K562 (cell line): ENCODE measurements around the gene CNTROB. TPM values are rescaled to one million over a fixed set of nuclear protein-coding genes. Genes with fewer than 3 reads are reported as not detected.

Experiments used
- ATAC-seq: fragments of 200-7000 bp; cut with Tn5 transposase; 3 replicates; pipeline ENCODE4 v1.9.1; 2020; ENCODE audit warnings: moderate library complexity
- BruUV-seq: library from RNA; stranded (reverse); fragments of 400-500 nt; replicated peaks from 2 replicates; lab custom pipeline; 2021; lab: Mats Ljungman, UMichigan
- CTCF ChIA-PET: fragments of 300-600 bp; formaldehyde crosslinking; extraction: SDS; loops from one replicate; lab custom pipeline; 2021; ENCODE audit warnings: low intra/inter-chr PET ratio; lab: Yijun Ruan, JAX
- POLR2A ChIA-PET: fragments of 300-600, 350-650 bp; sonication (Branson Sonifier 250); formaldehyde crosslinking; extraction: SDS; loops from one replicate; lab custom pipeline; 2021; ENCODE audit warnings: antibody characterized with exemption, inconsistent platforms; lab: Yijun Ruan, JAX
- DNase-seq, 4 experiments: peaks; one replicate each; pipeline versions ENCODE4 v3.0.0 to v3.0.0-alpha.2; 2011 to 2018; ENCODE audit warnings: low spot score in 3 of 4, mixed read lengths in 3 of 4; ENCODE audit errors: extremely low read depth in 1 of 4
- FAIRE-seq: peaks from 2 replicates; lab custom pipeline; 2011; peaks lifted over from hg19 to GRCh38; lab: Jason Lieb, UNC
- H2AFZ ChIP-seq: 2 replicates; pipeline ENCODE4 v1.6.0; 2011; ENCODE audit warnings: low read depth, low read length, control low read depth, inconsistent platforms
- H3K27ac ChIP-seq: fragments of 200-600 bp; 3 replicates; pipeline ENCODE4 v1.8.0; 2011; ENCODE audit warnings: low read depth, mild to moderate bottlenecking, control low read depth, inconsistent platforms, low read length, moderate library complexity, mixed read lengths; ENCODE audit errors: extremely low read depth
- H3K27me3 ChIP-seq, 2 experiments: fragments of 300-600 bp in 1 of 2; 2 replicates in 1 of 2; 3 replicates in 1 of 2; pipeline versions ENCODE4 v1.6.0 to v1.8.0; 2011; ENCODE audit warnings: inconsistent platforms in 2 of 2, low read length in 2 of 2, mild to moderate bottlenecking in 1 of 2, mixed read lengths in 1 of 2, moderate library complexity in 1 of 2; ENCODE audit not compliant: control insufficient read depth in 2 of 2, insufficient read depth in 2 of 2
- H3K36me3 ChIP-seq: fragments of 300-600 bp; 3 replicates; pipeline ENCODE4 v1.8.0; 2011; ENCODE audit warnings: mild to moderate bottlenecking, low read length, inconsistent platforms; ENCODE audit not compliant: control insufficient read depth, insufficient read depth
- H3K4me1 ChIP-seq, 2 experiments: fragments of 200-600 bp in 1 of 2; replicated peaks in 1 of 2; 2 replicates in 1 of 2; 3 replicates in 1 of 2; pipeline versions ENCODE4 v1.5.1 to v1.8.0; 2011; ENCODE audit warnings: inconsistent platforms in 2 of 2, low read length in 2 of 2, mild to moderate bottlenecking in 1 of 2, mixed read lengths in 1 of 2, moderate library complexity in 1 of 2; ENCODE audit not compliant: control insufficient read depth in 2 of 2, insufficient read depth in 2 of 2
- H3K4me2 ChIP-seq: 2 replicates; pipeline ENCODE4 v1.6.1; 2011; ENCODE audit warnings: low read length, control low read depth, inconsistent platforms, mixed read lengths; ENCODE audit not compliant: insufficient read depth
- H3K4me3 ChIP-seq: fragments of 200-600 bp; sonication (generic), shearing (Covaris generic); 2 replicates; pipeline ENCODE4 v1.5.1; 2016; ENCODE audit warnings: control low read depth, inconsistent platforms
- H3K79me2 ChIP-seq: fragments of 200-600 bp; 3 replicates; pipeline ENCODE4 v1.8.0; 2011; ENCODE audit warnings: low read length, inconsistent platforms; ENCODE audit not compliant: control insufficient read depth, insufficient read depth
- H3K9ac ChIP-seq, 2 experiments: 2 replicates each; pipeline versions ENCODE4 v1.6.0 to v1.6.1; 2011; ENCODE audit warnings: low read depth in 2 of 2, low read length in 2 of 2, control low read depth in 1 of 2, inconsistent platforms in 1 of 2, mild to moderate bottlenecking in 1 of 2, mixed read lengths in 1 of 2; ENCODE audit not compliant: insufficient read depth in 1 of 2
- H3K9me1 ChIP-seq: one replicate; pipeline ENCODE4 v1.6.0; 2011; ENCODE audit warnings: inconsistent platforms, mild to moderate bottlenecking, low read length, moderate library complexity; ENCODE audit not compliant: control insufficient read depth, insufficient read depth
- H3K9me3 ChIP-seq: replicated peaks from 2 replicates; pipeline ENCODE4 v1.5.1; 2011; ENCODE audit warnings: low read depth, low read length, inconsistent platforms; ENCODE audit not compliant: control insufficient read depth, insufficient read depth
- H4K20me1 ChIP-seq: replicated peaks from 2 replicates; pipeline ENCODE4 v1.6.1; 2011; ENCODE audit warnings: low read length, inconsistent platforms, mixed read lengths; ENCODE audit not compliant: control insufficient read depth, insufficient read depth
- CBFA2T3 ChIP-seq: fragments of 450-650 bp; IDR thresholded peaks from 2 replicates; pipeline ENCODE4 v1.6.1; 2017
- FOS ChIP-seq: IDR thresholded peaks from 3 replicates; pipeline ENCODE4 v1.6.1; 2011; ENCODE audit not compliant: insufficient read length; ENCODE audit errors: extremely low read depth
- MAFG ChIP-seq: fragments of 450-650 bp; conservative IDR thresholded peaks from 2 replicates; pipeline ENCODE4 v1.6.1; 2016; ENCODE audit warnings: missing genetic modification characterization, missing compliant biosample characterization
- MAFK ChIP-seq: IDR thresholded peaks from 2 replicates; pipeline ENCODE4 v1.6.1; 2011; ENCODE audit warnings: low read length, improper control_type of control experiment
- NBN ChIP-seq: fragments of 450-650 bp; IDR thresholded peaks from 2 replicates; pipeline ENCODE4 v1.6.1; 2016; ENCODE audit warnings: low read depth, mild to moderate bottlenecking
- PHB ChIP-seq: fragments of 250-450 bp; sonication (Bioruptor Pico); IDR thresholded peaks from 2 replicates; pipeline ENCODE4 v1.5.0; 2021
- RNF2 ChIP-seq: sonication (generic); IDR thresholded peaks from 2 replicates; pipeline ENCODE4 v1.6.1; 2016
- ZNF174 ChIP-seq: fragments of 250-450 bp; sonication (Bioruptor Pico); IDR thresholded peaks from 2 replicates; pipeline ENCODE4 v1.4.0; 2020; ENCODE audit warnings: mild to moderate bottlenecking
- ZNF589 ChIP-seq: fragments of 200-800 bp; sonication (Bioruptor generic); IDR thresholded peaks from 2 replicates; pipeline ENCODE4 v1.6.1; 2016; ENCODE audit warnings: low read depth, missing genetic modification characterization, missing compliant biosample characterization
- WGBS: fragments of 100-300 bp; shearing (Covaris generic); methylation state at CpG from one replicate; pipeline ENCODE4 v1.1.6; 2016; ENCODE audit warnings: low coverage, mixed read lengths; ENCODE audit not compliant: insufficient coverage; ENCODE audit errors: missing lambda C conversion rate; 5-methylcytosine and 5-hydroxymethylcytosine counted together
- in situ Hi-C: fragments of 300-500 bp; cut with MboI; formaldehyde crosslinking; loops from 4 replicates; pipeline ENCODE4 v1.15.0; 2018; ENCODE audit warnings: inconsistent platforms, mixed read lengths
- intact Hi-C: fragments of 100-400 bp; cut with micrococcal nuclease; formaldehyde crosslinking; loops from 2 replicates; pipeline ENCODE4 v1.14.2; 2022
- polyA plus RNA-seq, 8 experiments: library from polyadenylated mRNA; depleted of rRNA in 4 of 8; stranded (reverse) in 5 of 8; unstranded in 3 of 8; fragments of >200 nt; fragmentation: Nextera tagmentation in 2 of 8; fragmentation: Illumina TruSeq in 1 of 8; extraction: Ambion mirVana in 2 of 8; extraction: Trizol in 1 of 8; gene quantifications; 2 replicates each; pipeline versions ENCODE4 v1.2.1 to v1.2.3, GENCODE V29; 2011 to 2014; ENCODE audit warnings: inconsistent platforms in 1 of 8, missing spikeins in 1 of 8
- total RNA-seq, 7 experiments: library from RNA; depleted of rRNA in 6 of 7; stranded (reverse); fragments of >200 nt in 6 of 7; fragmentation: Illumina TruSeq in 2 of 7; extraction: Trizol in 2 of 7; gene quantifications; 2 replicates each; pipeline versions ENCODE4 v1.2.1 to v1.2.3, GENCODE V29; 2011 to 2021; ENCODE audit warnings: low replicate concordance in 1 of 7
- TF ChIP-seq, protein P1 (sequence below): fragments of 450-650 bp; IDR thresholded peaks from 2 replicates; pipeline ENCODE4 v1.7.1; 2018; ENCODE audit warnings: mild to moderate bottlenecking, low read depth; ENCODE audit not compliant: partially characterized antibody
- TF ChIP-seq, protein P2 (sequence below), 2 experiments: IDR thresholded peaks in 1 of 2; conservative IDR thresholded peaks in 1 of 2; 2 replicates each; pipeline ENCODE4 v1.6.1; 2016; ENCODE audit warnings: low read depth in 2 of 2, mild to moderate bottlenecking in 1 of 2, missing compliant biosample characterization in 1 of 2, missing genetic modification characterization in 1 of 2, moderate library complexity in 1 of 2
- TF ChIP-seq, protein P3 (sequence below): IDR thresholded peaks from 2 replicates; pipeline ENCODE4 v1.6.1; 2014; ENCODE audit warnings: antibody characterized with exemption

The CNTROB gene
- total and polyA plus RNA-seq, 9 of the 15 experiments (the other 6 are each of a cell fraction or from before 2014, with no cell fraction given), result 1.9 to 33.3 (median 23.0) TPM

DNA sequence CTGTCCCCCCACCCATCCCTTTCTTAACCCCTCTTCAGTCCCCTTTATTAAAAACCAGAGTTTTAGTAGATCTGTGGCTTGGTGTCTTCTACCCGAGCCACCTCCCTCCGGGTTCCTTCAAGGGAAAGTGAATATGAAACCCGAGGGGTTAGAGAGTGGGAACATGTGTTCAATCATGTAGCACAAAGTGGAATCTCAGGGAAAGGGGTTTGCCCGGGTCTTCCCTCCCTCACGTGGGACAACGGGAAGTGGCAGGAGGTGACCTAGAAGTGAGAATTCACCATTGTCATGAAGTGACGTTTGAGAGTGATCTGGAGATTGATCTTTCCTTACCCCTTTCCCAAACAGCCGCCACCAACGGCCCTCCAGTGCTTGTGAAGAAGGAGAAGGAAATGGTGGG lies 20.9 kb upstream of the CNTROB start:
- FAIRE-seq (no peak), ATAC-seq (no peak), DNase-seq (no peak)
- ChIA-PET CTCF (interaction anchor here (3.9 kb wide), 1 partner anchor 78 kb away, joined by 52 read pairs; no protein-coding TSS in a partner anchor), POLR2A (interaction anchor here (0.7 to 1.0 kb wide), 2 partner anchors 12 to 54 kb away, joined by 3 to 5 read pairs; partner anchors contain the start of gene NAA38)
- Histone ChIP-seq H3K4me1 (peaks cover 9 to 15% of the 10 kb centered on the region in 2 experiments; a peak in 4 of 5 replicates), H3K4me2 (no peak overlapping the region), H3K9me1 (no peaks in the 10 kb centered on the region), H4K20me1 (no peaks in the 10 kb centered on the region), H3K79me2 (peaks cover 8% of the 10 kb centered on the region; the same call in 1 of the 3 replicates), H2AFZ (no peak overlapping the region), H3K27ac (no peak overlapping the region), H3K27me3 (no peaks in the 10 kb centered on the region), H3K9ac (no peak overlapping the region), H3K4me3 (no peak overlapping the region), H3K36me3 (peaks cover 33% of the 10 kb centered on the region; the same call in 2 of the 3 replicates), H3K9me3 (no peaks in the 10 kb centered on the region)
- intact Hi-C loops, result no loop called here
- in situ Hi-C loops, result loop anchor here (5.0 kb wide), 1 partner anchor 146 kb away; no protein-coding TSS in a partner anchor
- TF ChIP-seq, protein P1, sequence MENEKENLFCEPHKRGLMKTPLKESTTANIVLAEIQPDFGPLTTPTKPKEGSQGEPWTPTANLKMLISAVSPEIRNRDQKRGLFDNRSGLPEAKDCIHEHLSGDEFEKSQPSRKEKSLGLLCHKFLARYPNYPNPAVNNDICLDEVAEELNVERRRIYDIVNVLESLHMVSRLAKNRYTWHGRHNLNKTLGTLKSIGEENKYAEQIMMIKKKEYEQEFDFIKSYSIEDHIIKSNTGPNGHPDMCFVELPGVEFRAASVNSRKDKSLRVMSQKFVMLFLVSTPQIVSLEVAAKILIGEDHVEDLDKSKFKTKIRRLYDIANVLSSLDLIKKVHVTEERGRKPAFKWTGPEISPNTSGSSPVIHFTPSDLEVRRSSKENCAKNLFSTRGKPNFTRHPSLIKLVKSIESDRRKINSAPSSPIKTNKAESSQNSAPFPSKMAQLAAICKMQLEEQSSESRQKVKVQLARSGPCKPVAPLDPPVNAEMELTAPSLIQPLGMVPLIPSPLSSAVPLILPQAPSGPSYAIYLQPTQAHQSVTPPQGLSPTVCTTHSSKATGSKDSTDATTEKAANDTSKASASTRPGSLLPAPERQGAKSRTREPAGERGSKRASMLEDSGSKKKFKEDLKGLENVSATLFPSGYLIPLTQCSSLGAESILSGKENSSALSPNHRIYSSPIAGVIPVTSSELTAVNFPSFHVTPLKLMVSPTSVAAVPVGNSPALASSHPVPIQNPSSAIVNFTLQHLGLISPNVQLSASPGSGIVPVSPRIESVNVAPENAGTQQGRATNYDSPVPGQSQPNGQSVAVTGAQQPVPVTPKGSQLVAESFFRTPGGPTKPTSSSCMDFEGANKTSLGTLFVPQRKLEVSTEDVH, result no peak
- TF ChIP-seq ZNF589, result no peak
- TF ChIP-seq MAFK, result no peak
- TF ChIP-seq, protein P2, sequence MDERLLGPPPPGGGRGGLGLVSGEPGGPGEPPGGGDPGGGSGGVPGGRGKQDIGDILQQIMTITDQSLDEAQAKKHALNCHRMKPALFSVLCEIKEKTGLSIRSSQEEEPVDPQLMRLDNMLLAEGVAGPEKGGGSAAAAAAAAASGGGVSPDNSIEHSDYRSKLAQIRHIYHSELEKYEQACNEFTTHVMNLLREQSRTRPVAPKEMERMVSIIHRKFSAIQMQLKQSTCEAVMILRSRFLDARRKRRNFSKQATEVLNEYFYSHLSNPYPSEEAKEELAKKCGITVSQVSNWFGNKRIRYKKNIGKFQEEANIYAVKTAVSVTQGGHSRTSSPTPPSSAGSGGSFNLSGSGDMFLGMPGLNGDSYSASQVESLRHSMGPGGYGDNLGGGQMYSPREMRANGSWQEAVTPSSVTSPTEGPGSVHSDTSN (CRISPR knock-in tag; IDR thresholded peaks at IDR 0.05; ENCODE audit: low read depth), result no peak
- TF ChIP-seq, protein P2 (tag; conservative IDR thresholded peaks at IDR 0.05; ENCODE audit: low read depth), result no peak
- no peak for TF ChIP-seq FOS
- no peak for TF ChIP-seq NBN
- no peak for TF ChIP-seq MAFG (tag)
- TF ChIP-seq ZNF174 (CRISPR knock-in tag), result no peak
- no peak for TF ChIP-seq PHB (CRISPR knock-in tag)
- no peak for TF ChIP-seq RNF2
- TF ChIP-seq CBFA2T3, result no peak
- TF ChIP-seq, protein P3, sequence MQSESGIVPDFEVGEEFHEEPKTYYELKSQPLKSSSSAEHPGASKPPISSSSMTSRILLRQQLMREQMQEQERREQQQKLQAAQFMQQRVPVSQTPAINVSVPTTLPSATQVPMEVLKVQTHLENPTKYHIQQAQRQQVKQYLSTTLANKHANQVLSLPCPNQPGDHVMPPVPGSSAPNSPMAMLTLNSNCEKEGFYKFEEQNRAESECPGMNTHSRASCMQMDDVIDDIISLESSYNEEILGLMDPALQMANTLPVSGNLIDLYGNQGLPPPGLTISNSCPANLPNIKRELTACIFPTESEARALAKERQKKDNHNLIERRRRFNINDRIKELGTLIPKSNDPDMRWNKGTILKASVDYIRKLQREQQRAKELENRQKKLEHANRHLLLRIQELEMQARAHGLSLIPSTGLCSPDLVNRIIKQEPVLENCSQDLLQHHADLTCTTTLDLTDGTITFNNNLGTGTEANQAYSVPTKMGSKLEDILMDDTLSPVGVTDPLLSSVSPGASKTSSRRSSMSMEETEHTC, result no peak
- 76% methylated on average over 9 of the region's 9 CpGs for WGBS
- no TSS peak for BruUV-seq
